Vagina (tissue), 2 donors: Measurements from ENCODE around the gene GRIP2. TPM values are rescaled to one million over a fixed set of nuclear protein-coding genes. Genes with fewer than 3 reads are reported as not detected.

ENCODE experiments used
- DNase-seq, 2 donors: peaks; one replicate each; pipeline ENCODE4 v3.0.0-alpha.2; 2017; ENCODE audit errors: extremely low spot score in 2 of 2
- H3K27ac ChIP-seq: fragments of 200-600 bp; sonication (generic); one replicate; pipeline ENCODE4 v1.5.1; 2019
- H3K27me3 ChIP-seq: fragments of 200-600 bp; sonication (generic); one replicate; pipeline ENCODE4 v1.5.1; 2019
- H3K36me3 ChIP-seq, 2 donors: fragments of 200-600 bp; sonication (generic); one replicate each; pipeline ENCODE4 v1.5.1; 2017 to 2019
- H3K4me1 ChIP-seq: fragments of 200-600 bp; sonication (generic); one replicate; pipeline ENCODE4 v1.5.1; 2019
- H3K4me3 ChIP-seq, 2 donors: fragments of 200-600 bp; sonication (generic); 1 replicate in 1 of 2; 2 replicates in 1 of 2; pipeline ENCODE4 v1.5.1; 2016 to 2019
- H3K9me3 ChIP-seq: fragments of 200-600 bp; sonication (generic); one replicate; pipeline ENCODE4 v1.5.1; 2019
- CTCF ChIP-seq, 3 experiments: fragments of 450-650 bp in 2 of 3; fragments of 200-600 bp in 1 of 3; sonication (generic) in 1 of 3; IDR thresholded peaks; one replicate each; pipeline ENCODE4 v1.5.1; 2017 to 2019; ENCODE audit warnings: antibody characterized with exemption in 3 of 3, mild to moderate bottlenecking in 2 of 3, moderate library complexity in 2 of 3
- POLR2A ChIP-seq, 2 donors: fragments of 450-650 bp; IDR thresholded peaks; one replicate each; pipeline ENCODE4 v1.6.1; 2017; ENCODE audit warnings: antibody characterized with exemption in 2 of 2, mild to moderate bottlenecking in 2 of 2, moderate library complexity in 2 of 2
- POLR2AphosphoS5 ChIP-seq, 2 donors: sonication (generic); formaldehyde crosslinking; IDR thresholded peaks; one replicate each; pipeline ENCODE4 v1.9.0; 2017; ENCODE audit warnings: antibody characterized with exemption in 2 of 2, mild to moderate bottlenecking in 2 of 2, low read depth in 1 of 2; ENCODE audit not compliant: insufficient read depth in 1 of 2
- intact Hi-C: fragments of 100-400 bp; cut with DNase I; formaldehyde crosslinking; loops from one replicate; pipeline ENCODE4 v1.15.1; 2023
- total RNA-seq: library from RNA; depleted of rRNA; stranded (reverse); fragments of >200 nt; gene quantifications from one replicate; pipeline ENCODE4 v1.2.3, GENCODE V29; 2016

GRIP2 gene
- total RNA-seq, 1 donor from 2014 or later = 0.98 TPM

DNA sequence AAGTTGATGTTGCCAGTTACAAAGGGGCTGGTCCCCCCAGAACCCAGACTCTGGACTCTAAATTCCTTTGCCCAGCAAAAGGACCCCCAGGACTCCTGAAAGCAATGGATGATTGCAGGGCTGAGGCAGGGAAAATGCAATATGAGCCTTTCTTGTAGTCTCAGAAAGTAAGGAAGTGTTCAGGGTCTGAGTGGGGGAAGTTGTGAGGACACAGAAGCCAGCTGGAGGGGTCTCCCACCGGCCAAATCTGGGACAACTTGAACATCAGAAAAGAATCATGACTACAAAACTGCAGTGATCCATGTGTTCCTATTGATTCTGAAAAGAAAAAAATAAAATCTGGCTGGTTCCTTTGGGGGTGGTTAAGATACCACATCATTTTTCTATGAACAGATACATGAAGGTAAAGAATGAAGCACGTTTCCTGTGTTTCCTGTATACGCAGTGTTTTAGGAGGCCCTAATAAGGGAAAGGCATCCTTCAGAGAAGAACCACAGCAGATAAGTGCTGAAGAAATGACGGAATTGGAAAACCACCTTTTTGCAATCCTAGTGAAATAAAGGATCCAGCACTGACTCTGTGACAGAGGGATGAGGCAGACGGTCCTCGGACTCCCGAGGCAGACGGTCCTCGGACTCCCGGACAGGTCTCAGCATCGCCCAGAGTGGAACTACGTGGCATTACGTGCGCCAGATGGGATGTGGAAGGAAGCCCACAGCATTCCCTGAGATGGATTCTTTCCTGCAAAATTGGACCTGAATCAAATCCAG, 22.2 kb upstream of the GRIP2 start:
- TF ChIP-seq POLR2A (IDR thresholded peaks at IDR 0.05) (no peak), POLR2AphosphoS5 (IDR thresholded peaks at IDR 0.05; ENCODE audit: insufficient read depth in 1 of 2, low read depth in 1 of 2) (no peak), CTCF (IDR thresholded peaks at IDR 0.05) (no peak)
- no peak overlapping the region for H3K27ac ChIP-seq
- no peaks in the 10 kb centered on the region for H3K27me3 ChIP-seq
- intact Hi-C loops = no loop called here
- no peaks in the 10 kb centered on the region for H3K36me3 ChIP-seq
- no peak overlapping the region for H3K4me3 ChIP-seq
- no peak for DNase-seq
- H3K4me1 ChIP-seq = no peaks in the 10 kb centered on the region
- H3K9me3 ChIP-seq = no peaks in the 10 kb centered on the region

DNA sequence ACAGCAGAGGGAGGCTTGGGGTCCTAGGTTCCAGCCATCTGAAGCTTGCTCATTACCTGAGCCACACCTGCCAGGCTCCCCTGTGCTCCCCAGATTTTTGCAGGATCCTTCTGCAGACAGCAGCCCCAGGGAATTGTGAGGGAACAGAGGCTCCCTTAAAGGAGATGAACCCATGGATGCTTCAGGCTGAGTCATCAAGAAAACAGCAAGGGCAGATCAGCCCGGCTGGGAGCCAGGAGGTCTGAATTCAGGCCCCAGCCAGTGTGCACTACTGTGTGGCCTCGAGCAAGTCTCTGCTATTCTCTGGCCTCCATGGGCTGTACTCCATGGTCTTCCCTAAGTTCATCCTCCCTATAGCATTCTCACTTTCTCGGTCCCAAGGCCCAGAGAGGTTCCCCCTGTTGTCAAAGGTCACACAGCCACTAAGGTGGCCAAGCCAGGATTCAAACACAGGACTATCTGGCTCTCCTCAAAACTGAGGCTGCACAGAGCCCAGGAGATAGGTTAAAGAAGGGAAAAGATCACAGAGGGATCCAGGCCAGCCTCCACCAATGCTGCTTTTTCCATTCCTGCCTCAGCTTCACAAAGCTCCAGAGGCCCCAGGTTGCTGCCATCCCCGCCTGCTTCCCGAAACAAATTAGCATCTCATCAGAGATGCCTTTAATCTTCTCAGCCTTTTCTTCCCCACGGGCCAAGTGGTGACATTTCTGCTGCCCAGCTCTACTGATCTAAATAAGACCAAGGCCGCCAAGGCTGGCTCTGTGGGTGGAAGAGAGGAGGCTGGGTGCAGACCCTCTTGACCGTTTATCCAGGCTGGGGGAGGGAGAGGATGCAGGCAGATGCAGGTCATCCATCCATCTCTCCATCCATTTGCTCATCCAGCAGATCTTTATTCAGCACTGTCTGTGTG, 21.2 kb upstream of the GRIP2 start:
- no peaks in the 10 kb centered on the region for H3K4me1 ChIP-seq
- no peak for DNase-seq
- H3K27ac ChIP-seq = no peak overlapping the region
- no peaks in the 10 kb centered on the region for H3K27me3 ChIP-seq
- intact Hi-C loops = no loop called here
- no peaks in the 10 kb centered on the region for H3K9me3 ChIP-seq
- H3K36me3 ChIP-seq = no peaks in the 10 kb centered on the region
- TF ChIP-seq POLR2AphosphoS5 (IDR thresholded peaks at IDR 0.05; ENCODE audit: insufficient read depth in 1 of 2, low read depth in 1 of 2) (no peak), CTCF (IDR thresholded peaks at IDR 0.05) (no peak), POLR2A (IDR thresholded peaks at IDR 0.05) (no peak)
- no peak overlapping the region for H3K4me3 ChIP-seq

GRCh38 chr3:14560110-14560509, 20.0 kb upstream of the GRIP2 start:
- Histone ChIP-seq H3K4me3 (no peak overlapping the region), H3K27ac (no peak overlapping the region), H3K4me1 (peaks cover 8% of the 10 kb centered on the region), H3K36me3 (no peaks in the 10 kb centered on the region), H3K9me3 (no peaks in the 10 kb centered on the region), H3K27me3 (no peaks in the 10 kb centered on the region)
- intact Hi-C loops = no loop called here
- TF ChIP-seq POLR2A (IDR thresholded peaks at IDR 0.05) (no peak), POLR2AphosphoS5 (IDR thresholded peaks at IDR 0.05; ENCODE audit: insufficient read depth in 1 of 2, low read depth in 1 of 2) (no peak), CTCF (IDR thresholded peaks at IDR 0.05) (no peak)
- no peak for DNase-seq

DNA sequence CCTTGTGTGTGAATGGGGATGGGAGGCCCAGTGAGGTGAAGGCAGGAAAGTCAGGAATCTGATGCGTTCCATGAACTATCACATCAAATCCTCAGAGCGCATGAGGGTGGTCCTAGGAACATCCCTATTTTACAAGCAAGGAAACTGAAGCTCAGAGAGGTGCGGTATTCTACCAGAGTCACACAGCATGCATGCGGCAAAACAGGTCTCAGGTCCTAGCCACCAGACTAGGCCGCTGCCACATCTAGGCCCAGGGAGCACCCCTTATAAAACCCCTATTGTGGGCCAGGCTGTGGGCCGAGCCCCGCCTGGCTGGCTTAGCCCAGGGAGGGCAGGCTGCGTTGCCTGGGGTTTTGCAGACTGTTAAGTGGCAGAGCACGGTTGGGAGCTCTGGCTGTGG, 17.9 kb upstream of the GRIP2 start:
- Histone ChIP-seq H3K36me3 (no peaks in the 10 kb centered on the region), H3K4me3 (no peak overlapping the region), H3K27me3 (no peaks in the 10 kb centered on the region), H3K4me1 (peaks cover 8% of the 10 kb centered on the region), H3K27ac (no peak overlapping the region), H3K9me3 (no peaks in the 10 kb centered on the region)
- no peak for DNase-seq
- intact Hi-C loops = no loop called here
- TF ChIP-seq POLR2A (IDR thresholded peaks at IDR 0.05) = no peak
- TF ChIP-seq CTCF (IDR thresholded peaks at IDR 0.05) = no peak
- TF ChIP-seq POLR2AphosphoS5 (IDR thresholded peaks at IDR 0.05; ENCODE audit: insufficient read depth in 1 of 2, low read depth in 1 of 2) = no peak
